ENCODE results near the gene VPS54.
"Not testable (repeated sequence)": the region's sequence is repeated elsewhere in the genome, so short reads cannot be mapped to it uniquely, and the experiment has no call there.

The VPS54 gene

GRCh38 chr2:64001382-64002101 is 17.7 kb downstream of the VPS54 start:
- no peak for DNase-seq (ENCODE audit: low read depth)
- H3K4me3 ChIP-seq (ENCODE audit: low read depth, low read length), result no peak overlapping the region
- no peak for TF ChIP-seq CTCF (IDR thresholded peaks at IDR 0.05; ENCODE audit: low read depth, low read length, missing control alignments)

DNA sequence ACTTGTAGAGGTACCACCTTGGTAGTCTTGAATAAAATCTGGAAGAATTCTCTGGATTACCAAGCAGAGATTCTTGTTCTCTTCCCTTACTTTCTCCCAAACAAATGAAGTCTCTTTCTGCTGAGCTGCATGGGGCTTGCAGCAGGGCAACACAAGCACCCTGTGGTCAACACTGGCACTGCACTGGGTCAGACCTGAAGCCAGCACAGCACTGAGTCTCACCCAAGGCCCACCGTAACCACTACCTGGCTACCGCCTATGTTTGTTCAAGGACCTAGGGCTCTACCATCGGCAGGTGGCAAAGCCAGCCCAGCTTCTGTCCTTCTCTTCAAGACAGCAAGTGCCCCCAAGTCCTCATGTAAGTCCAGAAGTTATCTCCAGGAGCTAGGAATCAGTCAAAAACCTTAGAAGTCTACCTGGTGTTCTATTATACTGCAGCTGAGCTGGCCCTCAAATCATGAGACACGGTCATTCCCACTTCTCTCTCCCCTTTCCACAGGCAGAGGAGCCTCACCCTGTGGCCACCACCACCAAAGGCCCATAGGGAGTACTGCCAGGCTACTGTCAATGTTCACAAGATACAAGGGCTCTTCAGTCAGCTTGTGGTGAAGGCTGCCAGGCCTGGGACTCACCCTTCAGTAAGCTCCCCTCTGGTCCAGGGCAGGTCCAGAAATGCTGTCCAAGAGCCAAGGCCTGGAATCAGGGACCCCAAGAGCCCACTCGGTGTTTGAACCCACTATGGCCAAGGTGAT is 18.4 kb downstream of the VPS54 start:
- peak; percentile 23 for TF ChIP-seq CTCF (IDR thresholded peaks at IDR 0.05; ENCODE audit: low read depth, low read length, missing control alignments)
- no peak for DNase-seq (ENCODE audit: low read depth)
- no peak overlapping the region for H3K4me3 ChIP-seq (ENCODE audit: low read depth, low read length)

- no peak for DNase-seq (ENCODE audit: low read depth)
- no peak for TF ChIP-seq CTCF (IDR thresholded peaks at IDR 0.05; ENCODE audit: low read depth, low read length, missing control alignments)
- no peak overlapping the region for H3K4me3 ChIP-seq (ENCODE audit: low read depth, low read length)
These were observed 20.2 kb downstream of the VPS54 start for GRCh38 chr2:63999049-63999448.

- not testable (repeated sequence) for H3K4me3 ChIP-seq (ENCODE audit: low read depth, low read length); DNase-seq (ENCODE audit: low read depth)
These were observed 22.5 kb downstream of the VPS54 start for GRCh38 chr2:63996582-63997198.

GRCh38 chr2:63994329-63995070 is 24.7 kb downstream of the VPS54 start:
- H3K4me3 ChIP-seq (ENCODE audit: low read depth, low read length); DNase-seq (ENCODE audit: low read depth): not testable (repeated sequence)

DNA sequence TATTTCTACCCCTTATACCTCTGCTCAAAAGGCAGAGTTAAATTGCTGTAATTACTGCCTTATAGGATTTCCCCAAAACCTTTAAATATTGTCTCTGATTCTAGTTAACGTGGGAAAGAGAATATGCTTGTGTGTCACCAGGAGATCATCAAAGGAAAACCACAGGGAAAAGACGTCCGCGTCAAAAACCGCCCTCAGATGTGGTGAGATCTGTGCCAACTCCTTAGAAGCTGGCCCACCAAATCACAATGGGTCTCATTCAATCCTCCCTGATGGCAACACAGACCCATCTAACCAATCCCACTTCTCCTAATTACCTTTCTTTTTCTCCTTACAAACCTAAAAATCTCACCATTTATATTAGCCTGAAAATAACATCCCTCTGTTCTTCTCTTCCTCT is 25.4 kb downstream of the VPS54 start:
- no peak for DNase-seq (ENCODE audit: low read depth)
- no peak overlapping the region for H3K4me3 ChIP-seq (ENCODE audit: low read depth, low read length)
- no peak for TF ChIP-seq CTCF (IDR thresholded peaks at IDR 0.05; ENCODE audit: low read depth, low read length, missing control alignments)

DNA sequence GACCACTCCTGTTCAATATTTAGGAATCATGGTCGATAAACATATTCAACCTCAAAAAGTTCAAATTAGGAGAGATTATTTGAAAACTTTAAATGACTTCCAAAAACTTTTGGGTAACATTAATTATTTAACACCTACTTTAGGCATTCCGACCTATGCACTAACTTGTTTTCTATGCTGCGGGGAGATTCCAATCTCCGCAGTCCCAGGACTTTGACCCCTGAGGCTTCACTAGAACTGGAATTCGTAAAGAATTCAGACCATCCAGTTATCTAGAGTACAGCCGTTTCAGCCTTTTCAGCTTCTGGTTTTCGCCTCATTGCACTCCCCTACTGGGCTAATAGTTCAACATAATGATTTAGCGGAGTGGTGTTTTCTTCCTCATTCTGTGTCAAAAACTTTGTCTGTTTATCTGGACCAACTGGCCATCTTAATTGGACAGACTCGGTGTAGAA is 26.1 kb downstream of the VPS54 start:
- not testable (repeated sequence) for DNase-seq (ENCODE audit: low read depth); H3K4me3 ChIP-seq (ENCODE audit: low read depth, low read length)

DNA sequence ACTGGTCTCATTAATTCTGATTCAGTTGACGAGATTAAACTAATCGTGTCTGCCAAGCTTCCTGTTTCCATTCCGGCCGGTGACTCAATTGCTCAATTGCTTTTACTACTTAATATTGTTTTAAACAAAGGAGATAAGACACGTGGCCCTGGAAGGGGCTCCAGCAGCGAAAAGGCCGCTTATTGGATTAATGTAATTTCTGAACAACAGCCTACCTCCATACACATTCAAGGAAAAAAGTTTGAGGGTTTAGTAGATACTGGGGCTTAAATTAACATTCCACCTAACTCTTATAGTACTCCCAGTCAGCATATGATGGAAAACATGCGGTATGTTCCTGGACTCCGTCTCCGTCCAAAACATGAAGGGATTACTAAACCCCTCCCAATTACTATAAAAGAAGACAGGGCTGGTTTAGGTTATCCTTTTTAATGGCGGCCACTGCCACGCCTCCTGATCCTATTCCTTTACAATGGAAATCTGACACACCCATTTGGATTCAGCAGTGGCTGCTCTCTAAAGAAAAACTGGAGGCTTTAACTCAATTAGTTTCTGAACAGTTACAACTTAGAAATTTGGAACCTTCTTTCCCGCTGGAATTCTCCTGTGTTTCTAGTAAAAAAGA is 27.1 kb downstream of the VPS54 start:
- no peak for DNase-seq (ENCODE audit: low read depth)
- H3K4me3 ChIP-seq (ENCODE audit: low read depth, low read length), result no peak overlapping the region

DNA sequence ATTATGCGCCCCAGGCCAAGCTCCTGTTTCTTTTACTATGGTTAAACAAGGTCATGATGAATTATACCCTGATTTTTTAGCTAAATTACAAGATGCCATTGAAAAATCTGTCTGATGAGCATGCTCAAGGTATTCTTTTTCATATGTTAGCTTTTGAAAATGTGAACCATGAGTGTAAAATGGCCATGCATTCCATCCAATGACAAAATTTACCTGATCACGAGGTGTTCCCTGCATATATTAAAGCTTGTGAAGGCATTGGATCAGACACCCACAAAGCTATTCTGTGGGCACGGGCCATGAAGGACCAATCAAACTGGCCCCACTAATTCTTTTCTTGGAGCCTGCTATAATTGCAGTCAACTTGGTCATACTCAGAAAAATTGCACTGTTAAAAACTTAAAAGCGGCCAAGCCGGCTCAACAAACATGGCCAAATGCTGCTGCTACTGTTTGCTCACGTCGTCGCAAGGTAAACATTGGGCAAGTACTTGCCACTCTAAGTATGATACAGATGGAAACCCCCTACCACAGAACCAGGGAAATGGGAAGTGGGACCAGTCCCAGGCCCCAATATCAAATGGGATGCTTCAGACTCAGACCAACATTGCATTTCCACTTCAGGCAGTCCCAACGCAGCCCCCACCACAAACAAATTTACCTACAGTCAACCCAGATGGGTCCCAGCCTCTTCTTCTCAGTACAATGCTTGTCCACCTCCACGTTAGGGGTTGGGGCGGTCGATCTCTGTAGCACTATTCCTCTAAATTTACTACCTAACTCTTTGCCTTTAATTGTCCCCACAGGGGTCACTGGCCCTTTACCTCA is 27.8 kb downstream of the VPS54 start:
- not testable (repeated sequence) for H3K4me3 ChIP-seq (ENCODE audit: low read depth, low read length); DNase-seq (ENCODE audit: low read depth)

More for the DNA sequence above, 27.1 kb downstream of the VPS54 start:
- no peak for TF ChIP-seq CTCF (IDR thresholded peaks at IDR 0.05; ENCODE audit: low read depth, low read length, missing control alignments)
